Fibroblast of pulmonary artery (primary cell): Measurements from ENCODE around the gene PPP2R2C.

Experiments used
- DNase-seq: peaks from one replicate; pipeline ENCODE4 v3.0.0-alpha.2; 2010; ENCODE audit warnings: low read depth
- H3K4me3 ChIP-seq: replicated peaks from 2 replicates; pipeline ENCODE4 v1.5.1; 2011; ENCODE audit warnings: low read depth, mild to moderate bottlenecking, control low read depth, low read length, moderate library complexity
- CTCF ChIP-seq: IDR thresholded peaks from 2 replicates; pipeline ENCODE4 v1.5.1; 2011; ENCODE audit warnings: mild to moderate bottlenecking, control low read depth, low read length, inconsistent platforms; ENCODE audit errors: missing control alignments

The PPP2R2C gene

GRCh38 chr4:6474705-6475457, 2.5 kb upstream of the PPP2R2C start:
- no peak for TF ChIP-seq CTCF
- DNase-seq = no peak
- H3K4me3 ChIP-seq = no peak overlapping the region

GRCh38 chr4:6474053-6474568, 1.7 kb upstream of the PPP2R2C start:
- no peak overlapping the region for H3K4me3 ChIP-seq
- peak; percentile 20 for TF ChIP-seq CTCF
- DNase-seq = no peak

GRCh38 chr4:6473264-6474052, 1.0 kb upstream of the PPP2R2C start:
- TF ChIP-seq CTCF = no peak
- DNase-seq = no peak
- no peak overlapping the region for H3K4me3 ChIP-seq

- no peak for DNase-seq
- TF ChIP-seq CTCF = no peak
- no peak overlapping the region for H3K4me3 ChIP-seq
Observed at GRCh38 chr4:6472008-6472386, 417 bp downstream of the PPP2R2C start.

- no peak for TF ChIP-seq CTCF
- DNase-seq = no peak
- no peak overlapping the region for H3K4me3 ChIP-seq
Observed at GRCh38 chr4:6471307-6472007, 957 bp downstream of the PPP2R2C start.

GRCh38 chr4:6470502-6471306, 1.7 kb downstream of the PPP2R2C start:
- peak overlapping the region; percentile 30 for H3K4me3 ChIP-seq
- peak; percentile 36 for DNase-seq
- TF ChIP-seq CTCF = no peak
